KOPT-K1 (cell line): ENCODE measurements around the gene FSTL4.

Source experiments
- H3K27ac ChIP-seq: fragments of 200-600 bp; sonication (generic); 2 replicates; pipeline ENCODE4 v1.5.1; 2016; ENCODE audit warnings: antibody characterized with exemption, mild to moderate bottlenecking, low read depth, low read length; ENCODE audit not compliant: poor library complexity, severe bottlenecking
- H3K36me3 ChIP-seq: fragments of 200-600 bp; sonication (generic); 2 replicates; pipeline ENCODE4 v1.5.1; 2017; ENCODE audit warnings: antibody characterized with exemption, mild to moderate bottlenecking, low read length, moderate library complexity; ENCODE audit not compliant: insufficient read depth
- H3K9me3 ChIP-seq: fragments of 200-600 bp; sonication (generic); 2 replicates; pipeline ENCODE4 v1.5.1; 2017; ENCODE audit warnings: antibody characterized with exemption, low read length, mild to moderate bottlenecking; ENCODE audit not compliant: insufficient read depth, poor library complexity, severe bottlenecking

Gene FSTL4

DNA sequence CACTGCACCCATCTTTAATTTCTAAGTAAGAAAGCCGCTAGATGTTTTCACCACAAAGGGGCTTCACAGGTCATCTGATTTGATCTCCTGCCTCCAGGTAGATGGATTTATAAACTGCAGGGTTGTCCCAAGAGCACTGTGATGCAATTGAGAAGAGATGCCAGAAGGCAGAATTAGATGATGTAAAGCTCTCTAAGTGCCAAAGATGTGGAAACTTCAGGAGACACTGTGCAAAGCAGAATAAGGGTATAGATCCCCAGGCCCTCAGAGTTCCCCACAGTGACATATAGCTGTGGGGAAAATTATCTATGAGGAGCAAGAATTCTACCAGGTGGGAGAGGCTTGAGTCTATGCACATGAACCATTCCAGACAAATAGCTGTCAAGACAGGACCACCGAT is 90.5 kb downstream of the FSTL4 start:
- H3K36me3 ChIP-seq: no peaks in the 10 kb centered on the region
- H3K9me3 ChIP-seq: no peaks in the 10 kb centered on the region
- no peak overlapping the region for H3K27ac ChIP-seq

DNA sequence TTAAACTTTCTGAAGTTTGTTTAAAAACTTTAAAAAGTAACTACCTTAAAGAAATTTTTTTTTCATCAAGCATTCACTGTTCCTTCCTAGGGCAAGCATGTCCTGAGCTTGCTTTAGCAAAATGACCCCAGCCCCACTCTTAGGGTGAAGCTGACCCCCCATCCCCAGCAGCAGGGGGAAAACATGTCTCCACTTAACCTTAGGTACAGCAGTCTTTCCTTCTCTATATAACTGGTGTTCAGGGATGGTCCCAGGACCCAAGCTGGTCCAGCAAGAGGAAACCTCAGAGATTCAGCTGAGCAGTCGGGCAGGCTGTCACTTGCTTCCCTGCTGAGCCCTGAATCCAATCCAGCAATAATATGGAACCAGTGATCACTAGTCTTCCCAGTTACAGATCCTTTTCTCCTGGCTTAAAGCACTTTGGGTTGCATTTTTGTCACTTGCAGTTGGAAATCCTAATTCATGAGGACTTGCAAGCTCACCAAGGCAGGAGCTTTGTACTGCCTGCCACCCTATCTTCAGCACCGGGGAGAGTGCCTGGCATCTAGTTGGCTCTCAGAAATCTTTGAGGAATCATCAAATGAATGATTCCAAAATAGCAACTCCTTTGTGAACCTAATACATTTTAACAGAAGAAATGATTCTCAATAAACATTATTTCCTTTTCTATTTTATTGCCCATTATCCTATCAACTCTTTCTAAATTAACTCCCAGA is 91.2 kb downstream of the FSTL4 start:
- Histone ChIP-seq H3K27ac (no peak overlapping the region), H3K36me3 (no peaks in the 10 kb centered on the region), H3K9me3 (no peaks in the 10 kb centered on the region)

DNA sequence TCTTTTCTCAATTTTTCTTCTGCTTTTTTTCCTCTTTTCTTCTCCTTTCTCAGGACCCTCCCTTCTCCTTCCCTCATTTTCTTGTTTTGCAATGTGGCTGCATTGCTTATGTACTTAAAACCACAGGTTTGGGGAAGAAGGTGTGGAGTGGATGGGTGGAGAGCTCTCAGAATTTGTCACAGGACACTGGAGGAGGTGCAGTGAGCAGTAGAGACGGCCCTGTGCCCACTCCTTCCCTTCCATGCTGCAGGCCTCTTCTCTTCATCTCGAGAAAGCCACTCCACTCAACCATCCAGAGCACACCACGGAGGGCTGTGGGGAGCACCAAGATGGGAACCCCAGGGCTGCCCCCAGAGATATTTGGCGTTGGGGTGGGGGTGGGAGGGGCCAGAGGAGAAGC is 92.3 kb downstream of the FSTL4 start:
- H3K36me3 ChIP-seq: no peaks in the 10 kb centered on the region
- H3K27ac ChIP-seq: no peak overlapping the region
- no peaks in the 10 kb centered on the region for H3K9me3 ChIP-seq

DNA sequence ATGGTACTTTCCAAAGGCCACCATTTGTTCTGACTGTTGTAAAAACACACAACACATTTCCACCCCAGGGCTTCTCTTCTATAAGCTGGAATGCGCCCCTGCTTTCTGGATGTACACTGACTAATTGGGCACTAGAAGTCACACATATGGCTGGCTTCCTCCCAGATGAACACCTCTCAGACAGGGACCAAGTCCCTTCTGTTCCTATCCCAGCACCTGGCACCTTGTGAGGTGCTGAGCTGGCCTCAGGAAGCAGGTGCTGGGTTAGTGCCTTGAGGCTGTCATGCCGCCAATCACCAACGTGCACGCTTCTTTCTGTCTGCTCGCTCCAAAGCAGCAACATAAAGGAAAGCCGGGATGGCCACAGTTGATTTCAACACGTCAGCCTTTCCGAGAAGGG is 93.2 kb downstream of the FSTL4 start:
- no peak overlapping the region for H3K27ac ChIP-seq
- no peaks in the 10 kb centered on the region for H3K9me3 ChIP-seq
- H3K36me3 ChIP-seq: no peaks in the 10 kb centered on the region

DNA sequence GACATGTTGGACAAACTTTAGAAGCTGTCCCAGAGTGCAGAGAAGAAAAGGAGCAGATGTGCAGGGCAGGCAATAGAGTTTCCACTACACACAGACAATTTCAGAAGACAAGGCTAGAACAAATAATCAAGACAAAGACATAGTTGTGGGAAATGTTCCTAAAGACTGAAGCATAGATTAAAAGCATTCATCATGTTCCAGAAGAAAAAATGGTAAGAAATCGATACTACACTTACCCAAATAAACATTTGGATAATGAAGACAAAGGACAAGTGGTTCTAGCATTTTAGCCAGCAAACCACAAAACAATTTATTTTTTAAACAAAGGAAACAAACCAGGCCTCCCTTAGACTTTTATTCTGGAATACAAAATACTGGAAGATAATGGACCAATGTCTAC is 97.9 kb downstream of the FSTL4 start:
- Histone ChIP-seq H3K9me3 (no peaks in the 10 kb centered on the region), H3K36me3 (no peaks in the 10 kb centered on the region), H3K27ac (no peak overlapping the region)

DNA sequence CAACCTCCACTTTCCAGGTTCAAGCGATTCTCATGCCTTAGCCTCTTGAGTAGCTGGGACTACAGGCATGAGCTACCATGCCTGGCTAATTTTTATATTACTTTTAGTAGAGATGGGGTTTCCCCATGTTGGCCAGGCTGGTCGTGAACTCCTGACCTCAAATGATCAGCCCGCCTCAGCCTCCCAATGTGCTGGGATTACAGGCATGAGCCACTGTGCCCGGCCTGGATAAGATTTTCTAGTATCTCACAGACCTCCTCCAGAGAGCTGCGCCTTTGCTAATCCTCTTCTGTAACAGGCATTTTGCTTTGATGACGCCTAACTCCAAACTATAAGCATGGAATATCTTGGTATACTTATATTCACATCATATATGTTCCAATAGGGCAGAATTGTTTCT is 99.4 kb downstream of the FSTL4 start:
- no peak overlapping the region for H3K27ac ChIP-seq
- no peaks in the 10 kb centered on the region for H3K36me3 ChIP-seq
- H3K9me3 ChIP-seq: no peaks in the 10 kb centered on the region

DNA sequence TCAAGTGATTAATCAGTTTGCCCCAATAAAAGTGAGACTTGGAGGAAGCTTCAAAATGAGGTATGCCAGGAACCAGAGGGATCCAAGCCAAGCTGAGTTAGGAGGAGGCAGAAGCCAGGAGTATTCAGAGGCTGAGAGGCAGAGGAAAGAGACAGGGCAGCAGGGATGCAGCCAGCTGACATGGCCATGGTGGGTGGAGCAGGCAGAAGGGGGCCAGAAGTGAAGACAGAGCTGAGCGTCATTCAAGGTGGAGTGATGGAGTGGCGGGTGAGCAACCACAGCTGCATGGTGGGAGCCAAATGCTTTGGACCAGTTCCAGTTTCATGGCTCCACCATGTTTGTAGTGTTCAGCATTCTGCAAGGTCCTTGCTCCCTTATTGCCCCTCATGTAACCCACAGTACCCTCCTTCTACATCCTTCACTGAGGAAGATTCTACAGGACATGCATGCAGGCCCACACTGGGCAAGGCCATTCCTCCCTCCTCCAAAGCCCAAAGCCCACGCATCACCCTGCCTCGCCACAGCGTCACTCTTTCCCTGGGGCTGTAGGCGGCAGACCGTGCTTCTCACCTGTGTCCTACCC is 100.6 kb downstream of the FSTL4 start:
- Histone ChIP-seq H3K36me3 (no peaks in the 10 kb centered on the region), H3K27ac (no peak overlapping the region), H3K9me3 (no peaks in the 10 kb centered on the region)

DNA sequence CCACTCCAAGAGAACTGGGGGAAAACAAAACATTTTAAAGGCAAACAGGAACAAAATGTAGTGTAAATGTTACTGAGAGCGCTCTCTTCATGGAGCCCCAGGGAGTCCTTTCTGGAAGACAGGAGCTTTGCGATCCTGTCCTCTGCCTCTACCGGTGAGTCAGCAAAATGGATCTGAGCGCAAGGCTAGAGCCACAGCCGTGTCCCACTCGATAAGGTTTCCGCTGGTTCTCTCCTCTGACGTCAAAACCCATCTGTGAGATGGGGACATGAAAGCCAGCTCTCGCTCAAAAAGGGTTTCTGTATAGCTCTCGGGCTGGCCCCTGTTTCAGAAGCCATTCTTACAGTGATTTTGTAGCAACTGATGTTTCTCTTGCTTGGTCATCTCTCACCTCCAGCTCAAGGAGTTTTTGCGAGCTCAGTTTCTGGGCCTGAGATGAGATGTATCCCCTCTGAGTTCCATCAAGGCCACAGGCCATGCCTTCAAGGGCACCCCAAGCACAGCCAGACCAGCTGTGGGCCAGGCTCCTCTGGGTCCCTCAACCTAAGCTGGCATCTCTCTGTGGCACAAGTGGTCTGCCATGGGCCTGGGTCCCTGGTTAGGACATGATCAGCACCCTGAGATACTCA is 101.6 kb downstream of the FSTL4 start:
- Histone ChIP-seq H3K36me3 (no peaks in the 10 kb centered on the region), H3K27ac (no peak overlapping the region), H3K9me3 (no peaks in the 10 kb centered on the region)

DNA sequence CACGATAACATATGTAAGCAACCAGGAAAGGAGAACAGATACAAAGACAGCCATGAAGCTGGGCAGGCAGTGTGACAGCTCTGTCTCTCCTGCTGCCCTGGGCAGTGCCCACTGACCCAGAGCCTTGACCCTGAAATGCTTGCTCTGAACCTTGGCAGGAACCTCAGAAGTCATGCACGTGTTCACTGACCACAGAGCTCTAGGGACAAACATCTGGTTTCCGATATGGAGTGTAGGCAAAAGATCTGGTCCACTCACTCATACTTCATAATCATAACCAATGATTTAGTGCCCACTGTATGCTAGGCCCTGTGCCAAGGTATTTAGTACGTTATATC is 102.6 kb downstream of the FSTL4 start:
- H3K27ac ChIP-seq: no peak overlapping the region
- no peaks in the 10 kb centered on the region for H3K9me3 ChIP-seq
- H3K36me3 ChIP-seq: no peaks in the 10 kb centered on the region

DNA sequence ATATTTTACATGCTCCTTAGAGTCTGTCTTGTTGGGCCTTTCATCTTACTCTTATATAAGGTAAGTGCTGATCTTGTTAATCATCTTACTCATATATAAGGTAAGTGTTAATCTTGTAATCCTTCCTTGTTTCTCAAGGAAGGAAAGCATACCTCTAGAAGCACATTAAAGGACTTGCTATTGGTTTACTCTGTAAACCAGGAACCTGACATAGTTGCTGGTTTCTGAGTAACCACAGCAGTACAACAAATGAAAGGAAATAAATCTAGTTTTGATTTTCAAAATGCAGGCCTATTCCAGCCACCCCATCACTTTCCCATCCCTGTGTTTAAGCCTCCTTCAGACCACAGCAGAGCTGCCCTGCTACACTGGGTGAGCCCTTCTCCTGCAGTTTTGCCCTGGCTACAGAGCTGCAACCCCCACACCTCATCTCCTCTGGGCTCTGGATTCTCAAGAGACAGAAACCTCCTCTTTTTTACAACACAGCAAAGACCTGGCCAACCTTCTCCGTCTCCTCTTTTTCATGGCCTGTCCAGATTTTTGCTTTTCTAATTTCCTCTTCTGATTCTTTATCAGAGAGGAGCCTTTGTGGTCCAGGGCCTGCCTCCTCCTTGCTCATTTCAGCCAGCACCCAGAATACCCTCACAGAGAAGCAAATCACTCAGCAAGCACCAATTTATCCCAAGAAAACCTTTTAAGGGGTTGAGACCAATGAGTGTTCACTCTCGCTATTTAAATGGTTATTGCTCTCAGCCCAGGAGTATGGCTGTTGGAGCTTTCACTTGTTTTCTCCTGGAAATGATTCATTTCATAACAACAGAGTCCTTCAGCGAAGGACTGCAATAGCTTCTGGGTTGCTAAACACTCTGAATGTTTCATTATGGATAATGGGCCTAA is 103.2 kb downstream of the FSTL4 start:
- Histone ChIP-seq H3K36me3 (no peaks in the 10 kb centered on the region), H3K9me3 (no peaks in the 10 kb centered on the region), H3K27ac (no peak overlapping the region)

DNA sequence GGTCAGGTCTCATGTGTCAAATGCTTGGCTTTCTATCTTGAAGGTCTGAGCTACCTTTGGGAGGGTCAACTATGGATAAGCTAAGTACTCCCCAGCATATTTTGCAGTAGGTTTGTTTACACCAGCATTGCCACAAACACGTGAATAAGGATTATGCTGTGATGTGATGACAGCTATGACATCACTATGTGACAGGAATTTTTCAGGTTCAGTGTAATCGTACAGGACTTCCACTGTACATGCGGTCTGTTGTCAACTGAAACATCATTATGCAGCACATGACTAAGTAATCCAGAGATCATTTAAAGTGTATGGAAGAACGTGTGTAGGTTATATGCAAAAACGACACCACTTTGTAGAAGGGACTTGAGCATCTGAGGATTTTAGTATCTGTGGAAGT is 104.0 kb downstream of the FSTL4 start:
- no peaks in the 10 kb centered on the region for H3K36me3 ChIP-seq
- no peak overlapping the region for H3K27ac ChIP-seq

DNA sequence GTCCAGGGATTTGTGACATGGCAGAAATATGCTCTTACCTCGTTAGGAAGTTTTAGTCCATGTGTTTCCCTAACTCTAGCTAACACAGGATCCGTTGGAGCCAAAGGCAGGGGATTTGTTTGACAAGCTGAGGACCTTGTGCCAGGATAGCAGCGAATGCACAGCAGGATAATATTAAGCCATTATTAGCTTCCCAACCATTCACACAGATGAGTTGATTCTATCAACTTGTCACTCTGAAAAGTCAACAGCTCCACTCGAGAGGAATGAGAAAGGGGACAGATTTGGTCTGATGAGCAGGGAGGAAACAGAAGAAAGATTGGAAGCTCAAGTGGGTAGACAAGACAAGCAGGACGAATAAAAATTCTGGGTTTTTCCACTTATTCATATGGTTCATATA is 106.2 kb downstream of the FSTL4 start:
- no peak overlapping the region for H3K27ac ChIP-seq
- no peaks in the 10 kb centered on the region for H3K36me3 ChIP-seq
- no peaks in the 10 kb centered on the region for H3K9me3 ChIP-seq

More for the DNA sequence above, 104.0 kb downstream of the FSTL4 start:
- no peaks in the 10 kb centered on the region for H3K9me3 ChIP-seq

DNA sequence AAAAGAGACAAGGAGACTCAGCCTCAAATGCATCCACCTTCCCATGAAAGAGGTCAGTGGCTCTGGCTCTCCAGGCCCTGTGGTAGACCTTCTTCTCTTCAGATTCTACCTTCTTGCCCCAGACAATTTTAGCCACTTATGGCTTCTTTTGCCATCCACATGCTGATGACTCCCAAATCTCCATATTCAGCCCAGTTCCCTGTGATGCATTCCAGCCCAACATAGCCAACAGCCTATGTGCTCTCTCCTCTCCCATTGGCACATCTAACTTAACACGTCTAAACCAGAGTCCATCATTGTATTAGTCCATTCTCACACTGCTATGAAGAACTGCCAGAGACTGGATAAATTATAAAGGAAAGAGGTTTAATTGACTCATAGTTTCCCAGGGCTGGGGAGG is 108.8 kb downstream of the FSTL4 start:
- Histone ChIP-seq H3K36me3 (no peaks in the 10 kb centered on the region), H3K9me3 (no peaks in the 10 kb centered on the region)

DNA sequence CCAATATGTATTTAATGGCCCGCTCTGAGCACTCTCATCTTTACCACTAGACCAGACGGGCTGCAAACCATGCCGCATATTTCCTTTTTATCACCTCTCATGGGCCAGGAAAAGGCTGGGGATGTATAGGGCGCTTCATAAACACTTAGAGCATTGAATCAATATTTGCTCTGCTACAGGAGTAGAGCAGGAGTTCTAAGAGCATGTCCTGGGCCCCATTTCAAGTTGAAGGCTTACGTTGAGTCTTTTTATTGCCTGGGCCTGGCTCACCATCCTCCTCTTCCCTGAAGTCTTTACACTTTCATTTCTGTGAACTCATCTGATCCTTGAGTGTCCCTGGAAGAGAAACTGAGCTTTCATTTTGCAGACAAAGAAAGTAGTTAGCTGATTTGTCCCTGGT is 112.4 kb downstream of the FSTL4 start:
- Histone ChIP-seq H3K9me3 (no peaks in the 10 kb centered on the region), H3K27ac (no peak overlapping the region), H3K36me3 (no peaks in the 10 kb centered on the region)

More for the DNA sequence above, 108.8 kb downstream of the FSTL4 start:
- no peak overlapping the region for H3K27ac ChIP-seq

DNA sequence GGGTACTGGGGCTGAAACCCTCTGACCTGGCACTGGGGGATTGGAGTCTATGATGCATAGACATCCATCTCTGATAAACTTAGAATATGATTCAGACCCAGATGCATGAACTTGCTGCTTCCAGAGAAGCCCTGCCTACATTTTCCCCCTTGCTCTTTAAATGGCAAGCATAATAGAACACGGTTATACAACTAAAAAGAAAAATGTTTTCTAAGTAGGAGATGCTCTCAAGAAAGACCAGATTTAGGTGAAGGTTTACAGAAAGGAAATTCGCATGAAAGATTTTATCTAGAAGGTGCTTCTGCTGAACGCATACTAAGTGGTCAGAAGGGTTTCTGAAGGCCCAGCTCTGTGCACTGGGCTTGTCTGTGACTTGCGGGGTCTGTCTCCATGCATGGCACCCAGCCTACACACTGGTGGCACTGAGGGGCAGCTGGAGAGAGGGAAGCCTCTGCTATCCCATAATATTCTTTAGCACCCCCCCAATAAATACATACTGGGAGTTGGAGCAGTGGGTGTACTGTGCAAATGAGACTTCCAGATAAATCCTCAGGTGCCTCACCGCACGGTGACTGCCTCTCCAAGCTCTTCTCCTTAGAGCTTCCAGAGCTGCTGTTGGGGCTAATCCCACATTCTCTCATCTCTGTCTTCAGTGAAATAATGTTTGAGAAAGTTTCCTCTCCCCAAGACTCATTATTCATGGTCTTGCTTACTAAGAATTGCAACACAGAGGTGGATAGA is 114.6 kb downstream of the FSTL4 start:
- Histone ChIP-seq H3K9me3 (peaks cover 6% of the 10 kb centered on the region), H3K36me3 (no peaks in the 10 kb centered on the region), H3K27ac (no peak overlapping the region)
